ENCODE measurements around the gene ATXN7L1.
"Not testable (repeated sequence)": the region's sequence is repeated elsewhere in the genome, so short reads cannot be mapped to it uniquely, and the experiment has no call there.

ATXN7L1 gene

GRCh38 chr7:105892387-105892786 lies 16.0 kb upstream of the ATXN7L1 start:
- DNase-seq (ENCODE audit: low read depth) = no peak

GRCh38 chr7:105890290-105890997 lies 14.0 kb upstream of the ATXN7L1 start:
- DNase-seq (ENCODE audit: low read depth) = no peak

- DNase-seq (ENCODE audit: low read depth) = no peak
Measured at GRCh38 chr7:105887569-105888189, 11.3 kb upstream of the ATXN7L1 start.

- DNase-seq (ENCODE audit: low read depth) = no peak
Measured at GRCh38 chr7:105886776-105887175, 10.4 kb upstream of the ATXN7L1 start.

- DNase-seq (ENCODE audit: low read depth) = no peak
Measured at GRCh38 chr7:105885387-105886111, 9.2 kb upstream of the ATXN7L1 start.

- DNase-seq (ENCODE audit: low read depth) = not testable (repeated sequence)
Measured at GRCh38 chr7:105883179-105883578, 6.8 kb upstream of the ATXN7L1 start.

GRCh38 chr7:105881439-105881838 lies 5.0 kb upstream of the ATXN7L1 start:
- no peak for DNase-seq (ENCODE audit: low read depth)

GRCh38 chr7:105880571-105881330 lies 4.4 kb upstream of the ATXN7L1 start:
- DNase-seq (ENCODE audit: low read depth) = no peak

GRCh38 chr7:105879782-105880181 lies 3.4 kb upstream of the ATXN7L1 start:
- DNase-seq (ENCODE audit: low read depth) = no peak

GRCh38 chr7:105878746-105879605 lies 2.6 kb upstream of the ATXN7L1 start:
- DNase-seq (ENCODE audit: low read depth) = no peak

GRCh38 chr7:105877736-105878135 lies 1.3 kb upstream of the ATXN7L1 start:
- no peak for DNase-seq (ENCODE audit: low read depth)

- no peak for DNase-seq (ENCODE audit: low read depth)
Measured at GRCh38 chr7:105876964-105877601, 684 bp upstream of the ATXN7L1 start.

- no peak for DNase-seq (ENCODE audit: low read depth)
Measured at GRCh38 chr7:105875505-105875904, 894 bp downstream of the ATXN7L1 start.

- no peak for DNase-seq (ENCODE audit: low read depth)
Measured at GRCh38 chr7:105874055-105874454, 2.3 kb downstream of the ATXN7L1 start.

- DNase-seq (ENCODE audit: low read depth) = no peak
Measured at GRCh38 chr7:105872491-105872890, 3.9 kb downstream of the ATXN7L1 start.

- DNase-seq (ENCODE audit: low read depth) = no peak
Measured at GRCh38 chr7:105871142-105871541, 5.3 kb downstream of the ATXN7L1 start.

GRCh38 chr7:105866102-105866801 lies 10.1 kb downstream of the ATXN7L1 start:
- DNase-seq (ENCODE audit: low read depth) = no peak

GRCh38 chr7:105863876-105864275 lies 12.5 kb downstream of the ATXN7L1 start:
- DNase-seq (ENCODE audit: low read depth) = no peak

- DNase-seq (ENCODE audit: low read depth) = no peak
Measured at GRCh38 chr7:105862770-105863169, 13.6 kb downstream of the ATXN7L1 start.

GRCh38 chr7:105862276-105862675 lies 14.1 kb downstream of the ATXN7L1 start:
- DNase-seq (ENCODE audit: low read depth) = no peak

All from activated T-cell treated with anti-CD3 and anti-CD28 coated beads for 48 hours (primary cell).